Measurements from ENCODE around the gene ANO3.
"Not testable (repeated sequence)": the region's sequence is repeated elsewhere in the genome, so short reads cannot be mapped to it uniquely, and the experiment has no call there.

The ANO3 gene

GRCh38 chr11:26331911-26332571 is at the start of gene ANO3:
ANO3 (plus strand) TSS chr11:26332130; CDS start chr11:26332276, 146 bp downstream.
- peak; percentile 2 to 4 for DNase-seq (ENCODE audit: low read depth in 2 of 2)

GRCh38 chr11:26283852-26284408 is 48.0 kb upstream of the ANO3 start:
- DNase-seq (ENCODE audit: low read depth in 2 of 2) = no peak

GRCh38 chr11:26285608-26286007 is 46.3 kb upstream of the ANO3 start:
- DNase-seq (ENCODE audit: low read depth in 2 of 2) = no peak

GRCh38 chr11:26286472-26287066 is 45.4 kb upstream of the ANO3 start:
- DNase-seq (ENCODE audit: low read depth in 2 of 2) = no peak

GRCh38 chr11:26287067-26287518 is 44.8 kb upstream of the ANO3 start:
- no peak for DNase-seq (ENCODE audit: low read depth in 2 of 2)

- DNase-seq (ENCODE audit: low read depth in 2 of 2) = no peak
Measured at GRCh38 chr11:26297189-26297975, 34.5 kb upstream of the ANO3 start.

- DNase-seq (ENCODE audit: low read depth in 2 of 2) = not testable (repeated sequence)
Measured at GRCh38 chr11:26316372-26316771, 15.6 kb upstream of the ANO3 start.

- DNase-seq (ENCODE audit: low read depth in 2 of 2) = no peak
Measured at GRCh38 chr11:26319906-26320305, 12.0 kb upstream of the ANO3 start.

- DNase-seq (ENCODE audit: low read depth in 2 of 2) = no peak
Measured at GRCh38 chr11:26321516-26321915, 10.4 kb upstream of the ANO3 start.

GRCh38 chr11:26322335-26323067 is 9.4 kb upstream of the ANO3 start:
- no peak for DNase-seq (ENCODE audit: low read depth in 2 of 2)

GRCh38 chr11:26323837-26324236 is 8.1 kb upstream of the ANO3 start:
- DNase-seq (ENCODE audit: low read depth in 2 of 2) = no peak

GRCh38 chr11:26324270-26324669 is 7.7 kb upstream of the ANO3 start:
- DNase-seq (ENCODE audit: low read depth in 2 of 2) = no peak

GRCh38 chr11:26326793-26327400 is 5.0 kb upstream of the ANO3 start:
- DNase-seq (ENCODE audit: low read depth in 2 of 2) = no peak

GRCh38 chr11:26329206-26329605 is 2.7 kb upstream of the ANO3 start:
- no peak for DNase-seq (ENCODE audit: low read depth in 2 of 2)

- DNase-seq (ENCODE audit: low read depth in 2 of 2) = no peak
Measured at GRCh38 chr11:26330262-26330661, 1.7 kb upstream of the ANO3 start.

GRCh38 chr11:26332572-26332915 is 614 bp downstream of the ANO3 start:
- no peak for DNase-seq (ENCODE audit: low read depth in 2 of 2)

GRCh38 chr11:26333906-26334305 is 2.0 kb downstream of the ANO3 start:
- DNase-seq (ENCODE audit: low read depth in 2 of 2) = no peak

GRCh38 chr11:26335903-26336302 is 4.0 kb downstream of the ANO3 start:
- DNase-seq (ENCODE audit: low read depth in 2 of 2) = no peak

GRCh38 chr11:26344647-26345046 is 12.7 kb downstream of the ANO3 start:
- no peak for DNase-seq (ENCODE audit: low read depth in 2 of 2)

- DNase-seq (ENCODE audit: low read depth in 2 of 2) = no peak
Measured at GRCh38 chr11:26348776-26349175, 16.8 kb downstream of the ANO3 start.

- DNase-seq (ENCODE audit: low read depth in 2 of 2) = no peak
Measured at GRCh38 chr11:26350002-26350401, 18.1 kb downstream of the ANO3 start.

Data from stimulated activated CD4-positive, alpha-beta T cell treated with anti-CD3 and anti-CD28 coated beads, Interleukin-4, amount 100 ng/mL, for 48 hours (primary cell).